GM12878 (cell line): ENCODE results near the gene PSMB3. TPM values are rescaled to one million over a fixed set of nuclear protein-coding genes. Genes with fewer than 3 reads are reported as not detected.

Source experiments
- ATAC-seq: fragments of 200-7000 bp; cut with Tn5 transposase; 3 replicates; pipeline ENCODE4 v1.9.1; 2020; ENCODE audit warnings: mild to moderate bottlenecking, moderate library complexity
- BruUV-seq: library from RNA; stranded (reverse); fragments of 400-500 nt; replicated peaks from 2 replicates; lab custom pipeline; 2021; lab: Mats Ljungman, UMichigan
- CTCF ChIA-PET: fragments of 300-600 bp; sonication (Branson Sonifier 250); formaldehyde crosslinking; extraction: SDS; loops from one replicate; lab custom pipeline; 2021; ENCODE audit warnings: inconsistent platforms; lab: Yijun Ruan, JAX
- POLR2A ChIA-PET: fragments of 350-600 bp; formaldehyde crosslinking; extraction: SDS; loops from one replicate; lab custom pipeline; 2021; ENCODE audit warnings: inconsistent platforms; lab: Charles Lee
- RAD21 ChIA-PET: fragments of 300-600 bp; sonication (Branson Sonifier 250); formaldehyde crosslinking; loops from one replicate; lab custom pipeline; 2023; ENCODE audit warnings: antibody characterized with exemption; ENCODE audit not compliant: unreplicated experiment; lab: Charles Lee
- SMC1A ChIA-PET: fragments of 300-600 bp; sonication (Branson Sonifier 250); formaldehyde crosslinking; loops from one replicate; lab custom pipeline; 2023; ENCODE audit not compliant: unreplicated experiment, uncharacterized antibody; lab: Charles Lee
- DNase-seq: peaks from one replicate; pipeline ENCODE4 v3.0.0-alpha.2; 2011; ENCODE audit warnings: low read depth, low spot score
- FAIRE-seq: peaks from 3 replicates; lab custom pipeline; 2011; peaks lifted over from hg19 to GRCh38; lab: Jason Lieb, UNC
- H2AFZ ChIP-seq: 2 replicates; pipeline ENCODE4 v1.6.0; 2011; ENCODE audit warnings: low read depth, low read length, control low read depth; ENCODE audit not compliant: control insufficient read depth
- H3K27ac ChIP-seq: 2 replicates; pipeline ENCODE4 v1.5.1; 2011; ENCODE audit warnings: control low read depth; ENCODE audit not compliant: control insufficient read depth, insufficient read depth
- H3K27me3 ChIP-seq, 2 experiments: replicated peaks in 1 of 2; 2 replicates each; pipeline versions ENCODE4 v1.6.0 to v1.6.1; 2011; ENCODE audit warnings: low read length in 1 of 2; ENCODE audit not compliant: control insufficient read depth in 2 of 2, insufficient read depth in 2 of 2
- H3K36me3 ChIP-seq, 2 experiments: 2 replicates each; pipeline ENCODE4 v1.5.1; 2011; ENCODE audit warnings: low read length in 1 of 2; ENCODE audit not compliant: control insufficient read depth in 2 of 2, insufficient read depth in 2 of 2
- H3K4me1 ChIP-seq: 2 replicates; pipeline ENCODE4 v1.6.1; 2011; ENCODE audit warnings: mild to moderate bottlenecking, low read length, moderate library complexity, mixed read lengths; ENCODE audit not compliant: control insufficient read depth, insufficient read depth
- H3K4me2 ChIP-seq: 2 replicates; pipeline ENCODE4 v1.6.0; 2011; ENCODE audit warnings: control low read depth; ENCODE audit not compliant: control insufficient read depth, insufficient read depth
- H3K4me3 ChIP-seq: fragments of 200-600 bp; sonication (generic); 2 replicates; pipeline ENCODE4 v1.5.1; 2016
- H3K79me2 ChIP-seq: 2 replicates; pipeline ENCODE4 v1.6.0; 2011; ENCODE audit warnings: low read length; ENCODE audit not compliant: control insufficient read depth, insufficient read depth
- H3K9ac ChIP-seq: 2 replicates; pipeline ENCODE4 v1.8.0; 2011; ENCODE audit warnings: low read length, control low read depth, mixed read lengths; ENCODE audit not compliant: control insufficient read depth, insufficient read depth
- H3K9me3 ChIP-seq: replicated peaks from 3 replicates; pipeline ENCODE4 v1.5.1; 2011; ENCODE audit warnings: mild to moderate bottlenecking, low read length; ENCODE audit not compliant: control insufficient read depth, insufficient read depth
- H4K20me1 ChIP-seq: 2 replicates; pipeline ENCODE4 v1.6.0; 2011; ENCODE audit not compliant: control insufficient read depth, insufficient read depth
- BACH1 ChIP-seq: fragments of 450-650 bp; IDR thresholded peaks from 2 replicates; pipeline ENCODE4 v1.6.1; 2017; ENCODE audit warnings: mild to moderate bottlenecking, borderline replicate concordance
- BCL3 ChIP-seq: IDR thresholded peaks from 2 replicates; pipeline ENCODE4 v1.6.1; 2011; ENCODE audit warnings: borderline replicate concordance, low read depth, mild to moderate bottlenecking, moderate library complexity, low read length; ENCODE audit not compliant: insufficient read depth, poor library complexity, severe bottlenecking
- CREM ChIP-seq: IDR thresholded peaks from 2 replicates; pipeline ENCODE4 v1.6.1; 2014; ENCODE audit warnings: antibody characterized with exemption, low read depth
- E2F8 ChIP-seq: fragments of 450-650 bp; IDR thresholded peaks from 2 replicates; pipeline ENCODE4 v1.6.1; 2018; ENCODE audit warnings: mild to moderate bottlenecking, low read depth, moderate library complexity; ENCODE audit not compliant: partially characterized antibody
- EZH2 ChIP-seq: IDR thresholded peaks from 2 replicates; pipeline ENCODE4 v1.6.1; 2012; ENCODE audit warnings: low read depth, mild to moderate bottlenecking, control low read depth, inconsistent platforms, low read length, borderline replicate concordance; ENCODE audit not compliant: control insufficient read depth
- IKZF1 ChIP-seq: fragments of 450-650 bp; conservative IDR thresholded peaks from 2 replicates; pipeline ENCODE4 v1.6.1; 2017; ENCODE audit warnings: antibody characterized with exemption, mild to moderate bottlenecking
- KLF5 ChIP-seq: fragments of 450-650 bp; IDR thresholded peaks from 2 replicates; pipeline ENCODE4 v1.6.1; 2014; ENCODE audit warnings: mild to moderate bottlenecking; ENCODE audit not compliant: partially characterized antibody
- MXI1 ChIP-seq: fragments of 150-350 bp; IDR thresholded peaks from 2 replicates; pipeline ENCODE4 v1.6.1; 2011; ENCODE audit warnings: low read depth, mild to moderate bottlenecking, inconsistent platforms, low read length, improper control_type of control experiment
- NFIC ChIP-seq: IDR thresholded peaks from 2 replicates; pipeline ENCODE4 v1.6.1; 2012; ENCODE audit warnings: low read depth, mild to moderate bottlenecking, inconsistent platforms, low read length, moderate library complexity
- RCOR1 ChIP-seq: conservative IDR thresholded peaks from 2 replicates; pipeline ENCODE4 v1.6.1; 2012; ENCODE audit warnings: low read depth, low read length, improper control_type of control experiment
- SREBF2 ChIP-seq: IDR thresholded peaks from 2 replicates; pipeline ENCODE4 v1.6.1; 2012; ENCODE audit warnings: mild to moderate bottlenecking, low read length
- TAF1 ChIP-seq: IDR thresholded peaks from 2 replicates; pipeline ENCODE4 v1.6.1; 2011; ENCODE audit warnings: mild to moderate bottlenecking, low read depth, low read length, borderline replicate concordance
- YBX1 ChIP-seq: fragments of 450-650 bp; IDR thresholded peaks from 2 replicates; pipeline ENCODE4 v1.6.1; 2016; ENCODE audit warnings: antibody characterized with exemption
- WGBS: methylation state at CpG from one replicate; pipeline ENCODE4 v1.1.6; 2016; ENCODE audit warnings: low lambda C conversion rate; ENCODE audit not compliant: insufficient replicate concordance, insufficient coverage; ENCODE audit errors: missing lambda C conversion rate; 5-methylcytosine and 5-hydroxymethylcytosine counted together
- in situ Hi-C: fragments of 300-500 bp; cut with MboI; formaldehyde crosslinking; loops from 9 replicates; pipeline ENCODE4 v1.14.3; 2018; ENCODE audit warnings: mixed read lengths
- intact Hi-C: fragments of 100-400 bp; cut with micrococcal nuclease; formaldehyde crosslinking; loops from one replicate; pipeline ENCODE4 v1.14.2; 2022; ENCODE audit not compliant: unreplicated experiment
- polyA plus RNA-seq, 11 experiments: library from polyadenylated mRNA; depleted of rRNA in 4 of 11; unstranded in 6 of 11; stranded (reverse) in 5 of 11; fragments of >200 nt; fragmentation: Nextera tagmentation in 4 of 11; fragmentation: Illumina TruSeq in 1 of 11; extraction: Ambion mirVana in 4 of 11; extraction: Trizol in 1 of 11; gene quantifications; 1 replicate in 1 of 11; 2 replicates in 10 of 11; pipeline versions ENCODE4 v1.2.1 to v1.2.3, GENCODE V29; 2011 to 2016; ENCODE audit warnings: inconsistent platforms in 2 of 11, missing spikeins in 2 of 11, low read depth in 1 of 11
- total RNA-seq, 4 experiments: library from RNA; depleted of rRNA in 3 of 4; stranded (reverse); fragments of >200 nt in 3 of 4; fragmentation: Illumina TruSeq in 1 of 4; extraction: Trizol in 1 of 4; gene quantifications; 2 replicates each; pipeline versions ENCODE4 v1.2.1 to v1.2.3, GENCODE V29; 2013 to 2021

PSMB3 gene
- total and polyA plus RNA-seq, 10 of the 15 experiments (the other 5 are each of a cell fraction or from before 2014, with no cell fraction given) = 300 to 2,130 (median 490) TPM

DNA sequence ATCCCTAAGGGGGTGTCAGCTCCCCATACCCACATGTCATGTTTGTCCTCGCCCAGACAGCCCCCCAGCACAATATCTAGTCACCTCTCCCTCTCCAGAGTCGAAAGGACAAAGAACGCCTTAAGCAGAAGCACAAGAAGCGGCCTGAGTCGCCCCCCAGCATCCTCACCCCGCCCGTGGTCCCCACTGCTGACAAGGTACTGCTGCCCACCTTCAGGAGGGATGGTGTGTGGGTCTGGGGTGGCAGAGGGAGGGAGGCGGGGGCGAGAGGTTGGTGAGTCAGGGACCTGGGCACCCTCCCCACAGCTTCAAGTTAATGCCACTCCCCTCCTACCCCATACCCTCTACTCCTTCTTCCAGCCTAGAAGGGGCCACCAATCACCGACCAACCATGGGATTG, 39.9 kb upstream of the PSMB3 start:
- peaks cover 10% of the 10 kb centered on the region for H3K4me1 ChIP-seq
- no peak for FAIRE-seq
- no peak overlapping the region for H3K9ac ChIP-seq
- no peak overlapping the region for H3K4me3 ChIP-seq
- POLR2A ChIA-PET = interaction anchor here (0.5 kb wide), 1 partner anchor 66 kb away, joined by 3 read pairs; no protein-coding TSS in a partner anchor
- no TSS peak for BruUV-seq
- H3K27ac ChIP-seq = no peak overlapping the region
- TF ChIP-seq BCL3 (no peak), TAF1 (no peak), SREBF2 (no peak), RCOR1 (no peak), NFIC (no peak), IKZF1 (no peak), BACH1 (no peak), E2F8 (no peak), EZH2 (no peak), KLF5 (no peak), CREM (no peak), MXI1 (no peak), YBX1 (no peak)
- TF ChIP-seq, all 136 proteins: peak for 0
- DNase-seq = no peak
- Histone ChIP-seq H3K36me3 (peaks cover 23 to 41% of the 10 kb centered on the region in 2 experiments), H3K79me2 (peaks cover 17% of the 10 kb centered on the region), H3K9me3 (no peaks in the 10 kb centered on the region), H2AFZ (no peak overlapping the region), H4K20me1 (no peaks in the 10 kb centered on the region), H3K4me2 (no peak overlapping the region), H3K27me3 (no peaks in the 10 kb centered on the region)
- CTCF ChIA-PET = no interaction called here
- 99% methylated on average over 10 of the region's 10 CpGs for WGBS
- in situ Hi-C loops = no loop called here
- intact Hi-C loops = no loop called here
- RAD21 ChIA-PET = no interaction called here
- ATAC-seq = no peak
- SMC1A ChIA-PET = no interaction called here
